ENCODE measurements around the gene ALDH4A1. TPM values are rescaled to one million over a fixed set of nuclear protein-coding genes. Genes with fewer than 3 reads are reported as not detected.

ALDH4A1 gene
- total RNA-seq, 1 donor from 2014 or later, result 30.0 TPM

DNA sequence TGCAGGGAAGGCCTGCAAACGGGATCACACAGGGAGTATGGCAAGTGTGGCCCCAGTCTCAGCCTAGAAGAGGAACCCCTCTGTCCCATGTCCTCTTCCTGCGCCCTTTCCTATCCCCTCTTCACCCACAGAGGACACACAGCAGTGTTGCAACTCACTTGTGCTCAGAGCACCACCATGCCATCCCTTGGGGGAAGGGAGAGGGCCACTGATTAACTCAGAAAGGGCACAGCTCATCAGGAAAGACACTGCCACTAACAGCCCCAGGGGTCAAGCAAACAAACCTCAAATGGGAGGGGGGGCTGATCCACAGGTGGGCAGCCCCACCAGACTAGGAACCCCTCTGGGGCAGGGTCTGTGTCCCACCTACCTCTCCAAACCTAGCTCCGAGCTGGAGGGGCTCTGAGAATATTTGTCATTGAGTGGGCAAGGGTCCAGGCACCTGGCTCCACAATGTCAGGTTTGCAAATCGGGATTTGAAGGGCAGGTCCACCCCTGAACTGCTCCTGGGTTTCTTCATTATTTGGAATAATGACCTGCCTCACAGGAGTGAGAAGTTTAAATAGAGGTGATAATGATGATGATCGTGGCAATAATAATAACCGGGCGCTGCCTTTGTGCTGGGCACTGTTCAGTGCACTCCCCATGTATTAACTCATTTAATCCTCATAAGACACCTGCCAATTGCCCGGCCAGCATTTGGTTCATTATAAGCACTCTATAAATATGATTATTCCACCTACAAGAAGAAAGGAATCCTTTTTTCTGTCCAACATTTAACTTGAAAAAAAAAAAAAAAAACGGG is 1.0 kb downstream of the ALDH4A1 start:
- no peaks in the 10 kb centered on the region for H3K27me3 Mint-ChIP-seq
- H3K27ac Mint-ChIP-seq, result peak overlapping the region; percentile 98
- DNase-seq (ENCODE audit: low spot score, unreplicated experiment), result no peak
- H3K9me3 Mint-ChIP-seq (ENCODE audit: low read depth), result no peaks in the 10 kb centered on the region
- TF ChIP-seq, protein P1, sequence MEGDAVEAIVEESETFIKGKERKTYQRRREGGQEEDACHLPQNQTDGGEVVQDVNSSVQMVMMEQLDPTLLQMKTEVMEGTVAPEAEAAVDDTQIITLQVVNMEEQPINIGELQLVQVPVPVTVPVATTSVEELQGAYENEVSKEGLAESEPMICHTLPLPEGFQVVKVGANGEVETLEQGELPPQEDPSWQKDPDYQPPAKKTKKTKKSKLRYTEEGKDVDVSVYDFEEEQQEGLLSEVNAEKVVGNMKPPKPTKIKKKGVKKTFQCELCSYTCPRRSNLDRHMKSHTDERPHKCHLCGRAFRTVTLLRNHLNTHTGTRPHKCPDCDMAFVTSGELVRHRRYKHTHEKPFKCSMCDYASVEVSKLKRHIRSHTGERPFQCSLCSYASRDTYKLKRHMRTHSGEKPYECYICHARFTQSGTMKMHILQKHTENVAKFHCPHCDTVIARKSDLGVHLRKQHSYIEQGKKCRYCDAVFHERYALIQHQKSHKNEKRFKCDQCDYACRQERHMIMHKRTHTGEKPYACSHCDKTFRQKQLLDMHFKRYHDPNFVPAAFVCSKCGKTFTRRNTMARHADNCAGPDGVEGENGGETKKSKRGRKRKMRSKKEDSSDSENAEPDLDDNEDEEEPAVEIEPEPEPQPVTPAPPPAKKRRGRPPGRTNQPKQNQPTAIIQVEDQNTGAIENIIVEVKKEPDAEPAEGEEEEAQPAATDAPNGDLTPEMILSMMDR (IDR thresholded peaks at IDR 0.05; ENCODE audit: unreplicated experiment), result no peak
- H3K4me1 Mint-ChIP-seq (ENCODE audit: low read depth), result peaks cover 18% of the 10 kb centered on the region
- H3K4me3 Mint-ChIP-seq (ENCODE audit: low read depth), result peak overlapping the region; percentile 94
- peaks cover 3% of the 10 kb centered on the region for H3K36me3 Mint-ChIP-seq (ENCODE audit: insufficient read depth)

DNA sequence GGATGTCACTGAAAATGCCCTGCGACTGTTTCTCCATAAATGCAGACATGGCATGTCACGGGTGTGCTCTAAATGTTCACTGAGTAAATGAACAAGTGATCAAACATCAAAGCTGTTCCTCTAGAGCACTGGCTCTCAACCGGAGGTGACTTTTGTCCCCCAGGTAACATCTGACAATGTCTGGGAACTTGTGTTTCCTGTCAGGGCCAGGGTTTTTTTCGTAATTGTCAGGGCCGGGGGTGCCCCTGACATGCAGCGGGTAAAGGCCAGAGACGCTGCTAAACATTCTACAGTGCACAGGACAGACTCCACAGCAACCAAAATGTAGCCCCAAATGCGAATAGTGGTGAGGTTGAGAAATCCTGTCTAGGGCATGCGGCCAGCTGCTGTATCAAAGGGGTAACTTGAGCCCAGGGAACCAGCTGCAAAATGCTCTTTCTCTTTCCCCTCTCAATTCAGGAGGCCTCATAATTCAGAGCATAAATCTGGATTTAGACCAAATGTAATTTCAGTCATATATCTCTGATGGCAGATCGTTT is 2.0 kb downstream of the ALDH4A1 start:
- Mint-ChIP-seq H3K4me1 (ENCODE audit: low read depth) (peaks cover 18% of the 10 kb centered on the region), H3K9me3 (ENCODE audit: low read depth) (no peaks in the 10 kb centered on the region), H3K36me3 (ENCODE audit: insufficient read depth) (peaks cover 3% of the 10 kb centered on the region), H3K27me3 (no peaks in the 10 kb centered on the region), H3K27ac (no peak overlapping the region), H3K4me3 (ENCODE audit: low read depth) (peak overlapping the region; percentile 33)
- TF ChIP-seq, protein P1 (IDR thresholded peaks at IDR 0.05; ENCODE audit: unreplicated experiment), result no peak
- DNase-seq (ENCODE audit: low spot score, unreplicated experiment), result no peak

DNA sequence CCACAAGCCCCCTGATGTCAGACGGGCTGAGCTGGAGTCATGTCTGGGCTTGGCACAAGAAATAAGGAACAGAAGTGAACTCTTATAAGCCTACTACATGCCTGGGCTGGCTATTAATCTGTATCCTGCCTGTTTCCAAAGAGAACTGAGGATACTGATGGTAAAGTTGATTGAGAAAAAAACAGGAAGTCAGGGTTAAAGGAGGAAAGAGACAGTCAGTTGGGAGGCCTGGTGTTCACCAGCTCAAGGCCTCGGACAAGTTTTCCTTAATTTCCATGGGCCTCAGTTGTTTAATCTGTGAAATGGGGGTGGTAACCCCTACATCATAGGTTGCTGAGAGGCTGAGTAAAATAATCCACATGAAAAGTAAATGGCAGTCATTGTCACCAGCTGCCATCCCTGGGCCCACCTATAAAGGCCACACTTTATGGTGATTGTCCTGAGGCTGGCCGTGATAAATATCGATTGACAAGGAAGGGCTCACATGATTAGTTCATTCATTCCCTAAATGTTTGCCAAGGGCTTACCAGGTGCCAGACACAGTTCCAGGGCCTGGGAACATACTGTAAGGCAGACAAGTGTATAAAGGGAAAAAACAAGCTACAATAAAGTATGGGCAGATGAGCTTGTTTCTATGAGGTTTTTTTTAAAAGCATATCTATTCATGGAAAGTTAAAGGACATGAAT is 2.8 kb downstream of the ALDH4A1 start:
- TF ChIP-seq, protein P1 (IDR thresholded peaks at IDR 0.05; ENCODE audit: unreplicated experiment), result no peak
- no peaks in the 10 kb centered on the region for H3K27me3 Mint-ChIP-seq
- H3K36me3 Mint-ChIP-seq (ENCODE audit: insufficient read depth), result peaks cover 3% of the 10 kb centered on the region
- H3K4me3 Mint-ChIP-seq (ENCODE audit: low read depth), result no peak overlapping the region
- no peak overlapping the region for H3K27ac Mint-ChIP-seq
- peaks cover 21% of the 10 kb centered on the region for H3K4me1 Mint-ChIP-seq (ENCODE audit: low read depth)
- no peak for DNase-seq (ENCODE audit: low spot score, unreplicated experiment)
- H3K9me3 Mint-ChIP-seq (ENCODE audit: low read depth), result no peaks in the 10 kb centered on the region

DNA sequence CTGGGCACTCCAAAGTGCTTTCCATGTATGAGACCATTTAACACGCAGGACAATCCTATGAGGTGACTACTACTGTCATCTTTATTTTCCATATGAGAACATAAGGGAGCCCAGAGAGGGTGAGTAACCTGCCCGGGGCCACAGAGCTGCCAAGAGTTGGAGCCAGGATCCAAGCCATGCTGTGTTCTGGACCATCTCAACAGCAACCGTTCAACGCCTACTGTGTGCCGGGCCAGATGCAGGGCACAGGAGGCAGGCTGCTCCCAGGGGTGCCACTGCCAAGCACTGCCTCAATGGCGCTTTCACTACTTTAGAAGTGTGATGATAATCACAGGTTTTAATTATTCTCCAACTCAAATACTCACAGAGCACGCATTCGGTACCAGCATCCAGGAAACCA is 3.8 kb downstream of the ALDH4A1 start:
- H3K4me1 Mint-ChIP-seq (ENCODE audit: low read depth), result peaks cover 19% of the 10 kb centered on the region
- H3K9me3 Mint-ChIP-seq (ENCODE audit: low read depth), result no peaks in the 10 kb centered on the region
- peaks cover 3% of the 10 kb centered on the region for H3K36me3 Mint-ChIP-seq (ENCODE audit: insufficient read depth)
- H3K27me3 Mint-ChIP-seq, result no peaks in the 10 kb centered on the region
- no peak overlapping the region for H3K4me3 Mint-ChIP-seq (ENCODE audit: low read depth)
- DNase-seq (ENCODE audit: low spot score, unreplicated experiment), result no peak
- TF ChIP-seq, protein P1 (IDR thresholded peaks at IDR 0.05; ENCODE audit: unreplicated experiment), result no peak
- no peak overlapping the region for H3K27ac Mint-ChIP-seq

DNA sequence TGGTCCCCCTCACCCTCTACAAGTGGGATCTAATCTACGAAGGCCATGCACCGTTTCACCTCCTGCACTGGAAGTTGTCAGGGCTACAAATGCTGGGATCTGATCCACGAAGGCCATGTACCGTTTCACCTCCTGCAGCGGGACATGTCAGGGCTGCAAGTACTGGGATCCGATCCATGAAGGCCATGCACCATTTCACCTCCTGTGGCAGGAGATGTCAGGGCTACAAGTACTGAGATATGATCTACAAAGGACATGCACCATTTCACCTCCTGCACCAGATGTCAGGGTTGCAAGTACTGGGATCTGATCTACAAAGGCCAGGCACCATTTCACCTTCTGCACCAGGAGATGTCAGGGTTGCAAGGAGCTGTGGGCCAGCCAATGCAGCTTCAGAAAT is 7.0 kb downstream of the ALDH4A1 start:
- Mint-ChIP-seq H3K9me3 (ENCODE audit: low read depth) (no peaks in the 10 kb centered on the region), H3K4me1 (ENCODE audit: low read depth) (peaks cover 5% of the 10 kb centered on the region), H3K27me3 (no peaks in the 10 kb centered on the region), H3K36me3 (ENCODE audit: insufficient read depth) (peaks cover 3% of the 10 kb centered on the region), H3K4me3 (ENCODE audit: low read depth) (no peak overlapping the region), H3K27ac (no peak overlapping the region)
- TF ChIP-seq, protein P1 (IDR thresholded peaks at IDR 0.05; ENCODE audit: unreplicated experiment), result no peak
- no peak for DNase-seq (ENCODE audit: low spot score, unreplicated experiment)
